ENCODE measurements around the gene DIRAS2. TPM values are rescaled to one million over a fixed set of nuclear protein-coding genes. Genes with fewer than 3 reads are reported as not detected.

Gene DIRAS2
- total and polyA plus RNA-seq, 8 donors, result 0.10 to 1.1 (median 0.44) TPM; not detected in 3

DNA sequence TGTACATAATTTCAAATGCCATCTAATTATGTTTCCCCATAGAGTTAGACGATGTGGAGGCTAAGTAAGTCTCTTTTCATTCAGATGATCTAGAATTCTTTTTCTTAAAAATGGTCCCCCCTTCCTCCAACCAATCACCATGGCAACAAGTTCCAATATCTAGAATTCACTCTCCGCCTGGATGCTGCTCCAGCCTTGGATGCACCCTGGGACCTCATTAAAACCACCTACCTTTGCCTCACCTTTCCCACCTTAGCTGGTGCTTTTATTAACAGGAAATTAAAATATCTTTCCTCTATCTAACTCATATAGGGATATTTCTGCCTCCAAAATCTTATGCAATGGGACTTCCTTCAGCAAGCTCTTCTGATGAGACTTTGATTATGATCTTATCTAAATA is 49.0 kb downstream of the DIRAS2 start:
- intact Hi-C loops (cut with DNase I; ENCODE audit: low total_unique reads), result no loop called here
- H3K9me3 ChIP-seq, result peaks cover 0 to 10% (median 2%) of the 10 kb centered on the region in 4 donors
- no peak overlapping the region for H3K4me3 ChIP-seq
- no peak for TF ChIP-seq EP300 (IDR thresholded peaks at IDR 0.05)
- no peak for TF ChIP-seq POLR2A (IDR thresholded peaks at IDR 0.05)
- H3K27me3 ChIP-seq, result no peaks in the 10 kb centered on the region
- H3K4me1 ChIP-seq, result no peaks in the 10 kb centered on the region
- H3K27ac ChIP-seq, result no peak overlapping the region
- WGBS, 5 donors, result 57 to 73% (median 67%) methylated on average over 2 of the region's 2 CpGs
- DNase-seq, result no peak
- no peaks in the 10 kb centered on the region for H3K36me3 ChIP-seq

DNA sequence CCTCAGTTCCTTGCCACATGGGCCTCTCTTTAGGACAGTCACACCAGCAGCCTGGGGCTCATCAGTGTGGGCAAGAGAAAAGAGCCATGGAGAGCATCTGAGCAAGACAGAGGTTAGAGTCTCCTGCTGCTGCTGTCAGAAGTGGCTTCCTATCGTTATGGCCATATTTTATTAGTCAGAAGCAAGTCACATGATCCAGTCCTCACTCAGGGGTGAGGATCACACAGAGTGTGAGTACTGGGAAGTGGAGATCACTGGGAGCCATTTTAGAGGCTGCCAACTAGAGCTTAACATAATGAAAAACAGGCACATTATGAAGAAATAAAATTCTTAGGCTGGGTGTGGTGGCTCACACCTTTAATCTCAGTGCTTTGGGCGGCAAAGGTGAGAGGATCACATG is 62.0 kb downstream of the DIRAS2 start:
- 56 to 87% (median 74%) methylated on average over 2 of the region's 2 CpGs for WGBS, 5 donors
- TF ChIP-seq POLR2A (IDR thresholded peaks at IDR 0.05), result no peak
- TF ChIP-seq POLR2AphosphoS5 (IDR thresholded peaks at IDR 0.05), result no peak

DNA sequence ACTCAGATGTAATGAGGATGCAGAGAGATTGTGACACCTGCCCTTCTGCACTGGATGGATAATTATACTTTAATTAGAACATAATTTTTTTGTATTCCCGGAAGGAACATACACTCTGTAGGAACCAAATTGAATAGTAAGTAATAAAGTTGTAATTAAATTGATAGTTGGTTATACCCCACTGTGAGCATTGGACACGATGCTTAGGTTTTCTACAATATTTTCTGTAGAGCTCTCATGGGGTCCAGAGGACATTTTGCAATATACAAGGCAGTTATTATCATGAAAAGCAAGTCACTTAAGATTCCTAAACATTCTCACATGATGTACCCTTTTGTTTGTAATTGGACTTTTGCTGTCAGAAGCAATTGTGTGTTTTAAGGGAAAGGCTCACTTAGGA is 63.4 kb downstream of the DIRAS2 start:
- Histone ChIP-seq H3K27ac (no peak overlapping the region), H3K9me3 (no peaks in the 10 kb centered on the region), H3K36me3 (no peaks in the 10 kb centered on the region), H3K4me3 (no peak overlapping the region), H3K27me3 (no peaks in the 10 kb centered on the region), H3K4me1 (no peaks in the 10 kb centered on the region)
- no peak for DNase-seq
- 77 to 93% (median 92%) methylated on average over 2 of the region's 2 CpGs for WGBS, 5 donors
- TF ChIP-seq POLR2A (IDR thresholded peaks at IDR 0.05) (no peak), EP300 (IDR thresholded peaks at IDR 0.05) (no peak), POLR2AphosphoS5 (IDR thresholded peaks at IDR 0.05) (no peak)
- TF ChIP-seq, protein P1, sequence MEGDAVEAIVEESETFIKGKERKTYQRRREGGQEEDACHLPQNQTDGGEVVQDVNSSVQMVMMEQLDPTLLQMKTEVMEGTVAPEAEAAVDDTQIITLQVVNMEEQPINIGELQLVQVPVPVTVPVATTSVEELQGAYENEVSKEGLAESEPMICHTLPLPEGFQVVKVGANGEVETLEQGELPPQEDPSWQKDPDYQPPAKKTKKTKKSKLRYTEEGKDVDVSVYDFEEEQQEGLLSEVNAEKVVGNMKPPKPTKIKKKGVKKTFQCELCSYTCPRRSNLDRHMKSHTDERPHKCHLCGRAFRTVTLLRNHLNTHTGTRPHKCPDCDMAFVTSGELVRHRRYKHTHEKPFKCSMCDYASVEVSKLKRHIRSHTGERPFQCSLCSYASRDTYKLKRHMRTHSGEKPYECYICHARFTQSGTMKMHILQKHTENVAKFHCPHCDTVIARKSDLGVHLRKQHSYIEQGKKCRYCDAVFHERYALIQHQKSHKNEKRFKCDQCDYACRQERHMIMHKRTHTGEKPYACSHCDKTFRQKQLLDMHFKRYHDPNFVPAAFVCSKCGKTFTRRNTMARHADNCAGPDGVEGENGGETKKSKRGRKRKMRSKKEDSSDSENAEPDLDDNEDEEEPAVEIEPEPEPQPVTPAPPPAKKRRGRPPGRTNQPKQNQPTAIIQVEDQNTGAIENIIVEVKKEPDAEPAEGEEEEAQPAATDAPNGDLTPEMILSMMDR (IDR thresholded peaks at IDR 0.05), result no peak
- intact Hi-C loops (cut with DNase I; ENCODE audit: low total_unique reads), result no loop called here

More for the DNA sequence above, 62.0 kb downstream of the DIRAS2 start:
- intact Hi-C loops (cut with DNase I; ENCODE audit: low total_unique reads), result no loop called here
- DNase-seq, result no peak
- no peaks in the 10 kb centered on the region for H3K36me3 ChIP-seq
- H3K4me1 ChIP-seq, result no peaks in the 10 kb centered on the region
- H3K27me3 ChIP-seq, result no peaks in the 10 kb centered on the region
- no peak overlapping the region for H3K27ac ChIP-seq
- H3K4me3 ChIP-seq, result no peak overlapping the region
- H3K9me3 ChIP-seq, result no peaks in the 10 kb centered on the region

DNA sequence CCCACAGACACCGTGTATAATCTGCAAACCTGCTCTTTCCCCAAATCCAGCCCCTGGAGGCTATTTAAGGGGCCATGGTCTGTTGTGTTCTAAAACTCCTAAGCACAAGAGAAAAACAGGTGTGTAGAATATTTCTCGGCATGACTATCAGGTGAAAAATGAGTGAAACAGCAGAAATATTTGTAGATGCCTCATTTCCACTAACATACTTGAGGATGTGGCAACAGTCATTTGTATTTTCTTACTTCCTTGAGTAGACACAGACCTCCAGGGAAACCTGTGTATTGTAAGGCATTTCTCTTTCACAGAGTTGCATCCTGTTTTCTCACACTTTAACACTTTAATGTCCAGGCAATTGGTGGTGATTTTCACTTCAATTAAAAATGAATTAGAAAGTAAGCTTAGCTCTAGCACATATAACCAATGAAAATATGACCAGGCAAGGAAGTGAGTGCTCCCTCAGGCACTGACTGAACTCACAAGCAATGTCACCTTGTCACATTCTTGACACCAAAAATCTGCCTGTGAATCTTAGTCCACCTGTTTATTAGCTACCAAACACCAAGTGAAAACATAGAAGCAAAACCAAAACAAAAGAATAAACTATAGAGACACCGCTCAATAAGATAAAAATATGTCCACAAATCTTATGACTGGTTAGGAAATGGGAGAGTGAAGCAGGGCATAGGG is 64.4 kb downstream of the DIRAS2 start:
- intact Hi-C loops (cut with DNase I; ENCODE audit: low total_unique reads), result no loop called here
- TF ChIP-seq, protein P1 (IDR thresholded peaks at IDR 0.05), result no peak
- no peaks in the 10 kb centered on the region for H3K4me1 ChIP-seq
- 56 to 76% (median 67%) methylated on average over 3 of the region's 3 CpGs for WGBS, 5 donors
- no peaks in the 10 kb centered on the region for H3K36me3 ChIP-seq
- no peaks in the 10 kb centered on the region for H3K27me3 ChIP-seq
- no peak overlapping the region for H3K4me3 ChIP-seq
- no peaks in the 10 kb centered on the region for H3K9me3 ChIP-seq
- H3K27ac ChIP-seq, result no peak overlapping the region
- no peak for DNase-seq

DNA sequence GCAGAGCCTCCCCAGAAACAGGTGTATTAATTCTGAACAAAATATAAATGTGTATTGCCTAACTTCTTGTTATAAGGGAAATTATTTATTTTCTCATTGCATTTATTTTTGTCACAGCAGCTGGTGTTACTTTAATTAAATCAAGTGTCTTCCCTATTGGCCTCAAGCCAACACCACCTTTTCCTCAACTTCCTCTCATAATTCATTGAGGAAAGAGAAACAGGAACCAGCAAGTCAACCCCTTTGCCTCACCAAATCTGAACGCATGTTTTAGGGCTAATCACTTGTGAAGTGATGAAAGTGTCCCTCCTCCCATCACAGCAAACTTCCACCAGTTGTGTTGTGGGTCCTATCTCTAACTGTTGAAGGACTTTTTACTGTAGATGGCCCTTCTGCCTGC is 73.1 kb downstream of the DIRAS2 start:
- Histone ChIP-seq H3K27ac (no peak overlapping the region), H3K27me3 (no peaks in the 10 kb centered on the region), H3K9me3 (no peaks in the 10 kb centered on the region), H3K4me1 (no peaks in the 10 kb centered on the region), H3K4me3 (no peak overlapping the region), H3K36me3 (no peaks in the 10 kb centered on the region)
- DNase-seq, result peak in 1 of 2 donors; percentile 9
- 30 to 69% (median 55%) methylated on average over 1 of the region's 1 CpG for WGBS, 5 donors
- intact Hi-C loops (cut with DNase I; ENCODE audit: low total_unique reads), result no loop called here
- no peak for TF ChIP-seq POLR2A (IDR thresholded peaks at IDR 0.05)
- no peak for TF ChIP-seq POLR2AphosphoS5 (IDR thresholded peaks at IDR 0.05)
- TF ChIP-seq, protein P1 (IDR thresholded peaks at IDR 0.05), result no peak
- no peak for TF ChIP-seq EP300 (IDR thresholded peaks at IDR 0.05)

Measured in stomach (tissue), 9 donors.